ENCODE data around the gene FBXO10. TPM values are rescaled to one million over a fixed set of nuclear protein-coding genes. Genes with fewer than 3 reads are reported as not detected.

FBXO10 gene
- total RNA-seq, 4 donors from 2014 or later = 4.2 to 16.5 (median 6.8) TPM

DNA sequence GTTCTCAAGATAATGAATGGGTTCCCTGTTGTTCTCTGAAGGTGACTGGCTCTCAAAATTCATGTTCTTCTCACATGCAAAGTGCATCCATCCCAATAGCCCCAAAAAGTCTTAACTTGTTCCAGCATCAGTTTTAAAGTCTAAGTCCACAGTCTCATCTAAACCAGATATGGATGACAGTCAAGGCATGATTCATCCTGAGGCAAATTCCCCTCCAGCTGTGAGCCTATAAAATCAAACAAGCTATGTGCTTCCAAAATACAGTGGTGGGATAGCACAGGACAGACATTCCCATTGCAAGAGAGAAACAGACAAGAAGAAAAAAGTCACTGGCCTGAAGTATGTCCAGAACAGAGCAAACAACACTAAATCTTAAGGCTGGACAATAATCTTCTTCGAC lies 25.4 kb downstream of the FBXO10 start:
- no peak for DNase-seq
- in situ Hi-C loops (cut with MboI; ENCODE audit: low pct_ligation_motif_present in 1 of 4, low pct_unique_long_range_greater_than_20kb in 1 of 4, low sequenced_read_pairs in 3 of 4) = no loop called here
- TF ChIP-seq POLR2A (IDR thresholded peaks at IDR 0.05) = no peak
- no peak for TF ChIP-seq EP300 (IDR thresholded peaks at IDR 0.05; ENCODE audit: low read depth)
- TF ChIP-seq, protein P1, sequence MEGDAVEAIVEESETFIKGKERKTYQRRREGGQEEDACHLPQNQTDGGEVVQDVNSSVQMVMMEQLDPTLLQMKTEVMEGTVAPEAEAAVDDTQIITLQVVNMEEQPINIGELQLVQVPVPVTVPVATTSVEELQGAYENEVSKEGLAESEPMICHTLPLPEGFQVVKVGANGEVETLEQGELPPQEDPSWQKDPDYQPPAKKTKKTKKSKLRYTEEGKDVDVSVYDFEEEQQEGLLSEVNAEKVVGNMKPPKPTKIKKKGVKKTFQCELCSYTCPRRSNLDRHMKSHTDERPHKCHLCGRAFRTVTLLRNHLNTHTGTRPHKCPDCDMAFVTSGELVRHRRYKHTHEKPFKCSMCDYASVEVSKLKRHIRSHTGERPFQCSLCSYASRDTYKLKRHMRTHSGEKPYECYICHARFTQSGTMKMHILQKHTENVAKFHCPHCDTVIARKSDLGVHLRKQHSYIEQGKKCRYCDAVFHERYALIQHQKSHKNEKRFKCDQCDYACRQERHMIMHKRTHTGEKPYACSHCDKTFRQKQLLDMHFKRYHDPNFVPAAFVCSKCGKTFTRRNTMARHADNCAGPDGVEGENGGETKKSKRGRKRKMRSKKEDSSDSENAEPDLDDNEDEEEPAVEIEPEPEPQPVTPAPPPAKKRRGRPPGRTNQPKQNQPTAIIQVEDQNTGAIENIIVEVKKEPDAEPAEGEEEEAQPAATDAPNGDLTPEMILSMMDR (IDR thresholded peaks at IDR 0.05) = no peak
- TF ChIP-seq POLR2AphosphoS5 (IDR thresholded peaks at IDR 0.05) = no peak
- H3K4me3 ChIP-seq = no peak overlapping the region
- H3K4me1 ChIP-seq = no peaks in the 10 kb centered on the region
- H3K27ac ChIP-seq = no peak overlapping the region
- 84% methylated on average over 1 of the region's 1 CpG; no CpG with 5 or more reads in 1 of the 2 donors for WGBS, 2 donors (ENCODE audit: low coverage in 1 of 2)
- no peaks in the 10 kb centered on the region for H3K36me3 ChIP-seq
- intact Hi-C loops (cut with DNase I; ENCODE audit: low total_unique reads) = no loop called here
- H3K9me3 ChIP-seq = no peaks in the 10 kb centered on the region
- no peaks in the 10 kb centered on the region for H3K27me3 ChIP-seq

DNA sequence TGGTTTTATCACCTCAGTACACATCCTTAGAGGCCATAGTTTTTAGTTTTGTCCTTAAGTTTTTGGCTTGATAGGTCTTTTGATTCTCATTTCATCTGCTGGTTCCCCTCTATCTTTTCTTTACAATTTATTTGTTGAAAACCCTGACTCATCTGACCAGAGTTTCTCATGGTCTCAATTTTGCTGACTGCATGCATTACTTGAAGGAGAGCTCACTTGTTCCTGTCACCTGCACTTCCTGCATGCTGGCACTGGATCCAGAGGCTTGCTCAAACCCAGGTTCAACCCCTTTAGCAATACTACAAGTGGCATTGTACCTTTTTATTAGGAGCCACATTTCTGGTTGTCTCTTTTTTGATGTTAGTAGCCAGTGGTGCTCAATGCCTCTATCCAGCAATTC lies 26.7 kb downstream of the FBXO10 start:
- intact Hi-C loops (cut with DNase I; ENCODE audit: low total_unique reads) (no loop called here), in situ Hi-C loops (cut with MboI; ENCODE audit: low pct_ligation_motif_present in 1 of 4, low pct_unique_long_range_greater_than_20kb in 1 of 4, low sequenced_read_pairs in 3 of 4) (loop anchor here in 1 of 4 donors (25.0 kb wide), 1 partner anchor 113 kb away; the partner anchor contains the start of gene FRMPD1)
- Histone ChIP-seq H3K4me1 (no peaks in the 10 kb centered on the region), H3K27ac (no peak overlapping the region), H3K27me3 (no peaks in the 10 kb centered on the region), H3K4me3 (no peak overlapping the region), H3K9me3 (no peaks in the 10 kb centered on the region), H3K36me3 (no peaks in the 10 kb centered on the region)
- TF ChIP-seq POLR2A (IDR thresholded peaks at IDR 0.05) (no peak), POLR2AphosphoS5 (IDR thresholded peaks at IDR 0.05) (no peak), EP300 (IDR thresholded peaks at IDR 0.05; ENCODE audit: low read depth) (no peak)
- TF ChIP-seq, protein P1 (IDR thresholded peaks at IDR 0.05) = no peak
- no peak for DNase-seq

DNA sequence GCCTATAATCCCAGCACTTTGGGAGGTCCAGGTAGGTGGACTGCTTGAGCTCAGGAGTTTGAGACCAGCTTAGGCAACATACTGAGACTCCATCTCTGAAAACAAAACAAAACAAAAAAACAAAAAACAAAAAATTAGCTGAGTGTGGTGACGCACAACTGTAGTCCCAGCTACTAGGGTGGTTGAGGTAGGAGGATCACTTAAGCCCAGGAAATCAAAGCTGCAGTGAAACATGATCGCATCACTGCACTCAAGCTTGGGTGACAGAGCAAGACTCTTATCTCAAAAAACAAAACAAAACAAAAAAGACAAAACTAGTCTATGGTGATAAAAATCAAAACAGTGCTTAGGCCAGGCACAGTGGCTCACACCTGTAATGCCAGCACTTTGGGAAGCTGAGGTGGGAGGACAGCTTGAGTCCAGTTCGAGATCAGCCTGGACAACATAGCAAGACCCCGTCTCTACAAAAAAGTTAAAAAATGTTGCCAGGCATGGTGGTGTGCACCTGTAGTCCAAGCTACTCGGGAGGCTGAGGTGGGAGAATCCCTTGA lies 28.8 kb downstream of the FBXO10 start:
- Histone ChIP-seq H3K36me3 (no peaks in the 10 kb centered on the region), H3K9me3 (no peaks in the 10 kb centered on the region), H3K27me3 (no peaks in the 10 kb centered on the region), H3K4me1 (no peaks in the 10 kb centered on the region), H3K4me3 (no peak overlapping the region), H3K27ac (no peak overlapping the region)
- intact Hi-C loops (cut with DNase I; ENCODE audit: low total_unique reads) (no loop called here), in situ Hi-C loops (cut with MboI; ENCODE audit: low pct_ligation_motif_present in 1 of 4, low pct_unique_long_range_greater_than_20kb in 1 of 4, low sequenced_read_pairs in 3 of 4) (loop anchor here in 1 of 4 donors (25.0 kb wide), 1 partner anchor 115 kb away; the partner anchor contains the start of gene FRMPD1)
- no peak for DNase-seq
- 91 to 100% methylated on average over 2 to 5 of the region's 5 CpGs for WGBS, 2 donors (ENCODE audit: low coverage in 1 of 2)
- TF ChIP-seq EP300 (IDR thresholded peaks at IDR 0.05; ENCODE audit: low read depth) = no peak

DNA sequence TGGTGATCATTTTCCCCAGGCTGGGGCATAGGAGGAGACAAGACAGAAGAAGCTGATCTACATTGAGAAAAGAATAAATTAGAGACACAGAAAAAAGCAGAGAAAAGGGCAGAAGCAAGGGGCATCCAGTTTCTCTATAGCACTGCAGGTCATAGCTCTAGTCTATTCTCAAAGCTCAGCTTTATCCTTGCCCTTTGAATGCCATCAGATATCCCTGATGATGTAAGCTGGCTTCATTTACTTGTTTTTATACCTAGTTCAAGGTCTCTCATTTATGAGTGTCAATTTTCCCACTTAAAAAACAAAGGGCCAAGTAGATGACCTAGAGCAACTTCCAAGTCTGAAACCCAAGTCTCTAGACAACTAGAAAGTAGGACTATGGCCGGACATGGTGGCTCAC lies 32.7 kb downstream of the FBXO10 start:
- Histone ChIP-seq H3K9me3 (no peaks in the 10 kb centered on the region), H3K4me3 (no peak overlapping the region), H3K36me3 (peaks cover 0 to 5% (median 0%) of the 10 kb centered on the region in 4 donors), H3K27me3 (no peaks in the 10 kb centered on the region), H3K27ac (no peak overlapping the region), H3K4me1 (peaks cover 0 to 5% (median 2%) of the 10 kb centered on the region in 4 donors)
- no peak for DNase-seq
- TF ChIP-seq, protein P1 (IDR thresholded peaks at IDR 0.05) = no peak
- TF ChIP-seq POLR2A (IDR thresholded peaks at IDR 0.05) = no peak
- TF ChIP-seq POLR2AphosphoS5 (IDR thresholded peaks at IDR 0.05) = no peak
- TF ChIP-seq EP300 (IDR thresholded peaks at IDR 0.05; ENCODE audit: low read depth) = no peak
- intact Hi-C loops (cut with DNase I; ENCODE audit: low total_unique reads) = no loop called here
- WGBS, 2 donors (ENCODE audit: low coverage in 1 of 2) = 100% methylated on average over 1 of the region's 1 CpG; no CpG with 5 or more reads in 1 of the 2 donors
- in situ Hi-C loops (cut with MboI; ENCODE audit: low pct_ligation_motif_present in 1 of 4, low pct_unique_long_range_greater_than_20kb in 1 of 4, low sequenced_read_pairs in 3 of 4) = loop anchor here in 1 of 4 donors (25.0 kb wide), 1 partner anchor 119 kb away; the partner anchor contains the start of gene FRMPD1
